Ascending aorta (tissue), 2 donors: ENCODE results near the gene POLR3A. TPM values are rescaled to one million over a fixed set of nuclear protein-coding genes. Genes with fewer than 3 reads are reported as not detected.

ENCODE experiments used
- DNase-seq, 2 donors: peaks; one replicate each; pipeline ENCODE4 v3.0.0-alpha.2; 2019; ENCODE audit warnings: low spot score in 2 of 2
- H3K27ac ChIP-seq, 2 donors: fragments of 200-600 bp; sonication (generic); one replicate each; pipeline ENCODE4 v1.5.1; 2016 to 2017; ENCODE audit warnings: mild to moderate bottlenecking in 1 of 2
- H3K27me3 ChIP-seq: fragments of 200-600 bp; sonication (generic); one replicate; pipeline ENCODE4 v1.5.1; 2017
- H3K36me3 ChIP-seq, 2 donors: fragments of 200-600 bp; sonication (generic); one replicate each; pipeline ENCODE4 v1.5.1; 2016
- H3K4me1 ChIP-seq, 2 donors: fragments of 200-600 bp; sonication (generic); one replicate each; pipeline ENCODE4 v1.5.1; 2016 to 2017; ENCODE audit warnings: mild to moderate bottlenecking in 1 of 2
- H3K4me3 ChIP-seq, 2 donors: fragments of 200-600 bp; sonication (generic); one replicate each; pipeline ENCODE4 v1.5.1; 2016 to 2017; ENCODE audit warnings: mild to moderate bottlenecking in 1 of 2
- H3K9me3 ChIP-seq, 2 donors: fragments of 200-600 bp; sonication (generic); one replicate each; pipeline ENCODE4 v1.5.1; 2016
- intact Hi-C: fragments of 100-400 bp; cut with DNase I; formaldehyde crosslinking; loops from one replicate; pipeline ENCODE4 v1.15.1; 2023
- total RNA-seq: library from RNA; depleted of rRNA; stranded (reverse); fragments of >200 nt; gene quantifications from one replicate; pipeline ENCODE4 v1.1.0, GENCODE V29; 2016
- TF ChIP-seq, protein P1 (sequence below), 3 experiments: fragments of 200-600 bp in 2 of 3; fragments of 450-650 bp in 1 of 3; sonication (generic) in 2 of 3; IDR thresholded peaks; one replicate each; pipeline ENCODE4 v1.5.1; 2016 to 2019; ENCODE audit warnings: antibody characterized with exemption in 3 of 3, mild to moderate bottlenecking in 1 of 3, moderate library complexity in 1 of 3

Gene POLR3A
- total RNA-seq, 1 donor from 2014 or later = 18.6 TPM

DNA sequence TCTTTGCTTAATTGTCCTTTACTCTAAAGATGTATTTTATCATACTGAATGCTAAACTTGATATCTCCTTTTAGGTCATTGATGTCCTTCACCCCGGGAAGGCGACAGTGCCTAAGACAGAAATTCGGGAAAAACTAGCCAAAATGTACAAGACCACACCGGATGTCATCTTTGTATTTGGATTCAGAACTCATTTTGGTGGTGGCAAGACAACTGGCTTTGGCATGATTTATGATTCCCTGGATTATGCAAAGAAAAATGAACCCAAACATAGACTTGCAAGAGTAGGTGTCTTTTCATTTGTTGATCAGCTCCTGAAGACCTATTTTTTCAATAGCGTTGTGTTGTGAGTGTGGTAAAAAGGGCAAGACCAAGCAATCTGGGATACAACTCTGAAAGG lies 6.1 kb upstream of the POLR3A start:
- H3K27me3 ChIP-seq = no peaks in the 10 kb centered on the region

GRCh38 chr10:78035025-78035424 lies 5.7 kb upstream of the POLR3A start:
- H3K9me3 ChIP-seq = no peaks in the 10 kb centered on the region
- peaks cover 37 to 48% of the 10 kb centered on the region in 2 donors for H3K36me3 ChIP-seq
- H3K27me3 ChIP-seq = no peaks in the 10 kb centered on the region
- H3K4me3 ChIP-seq = peak overlapping the region; percentile 84 to 90
- no peak for DNase-seq
- H3K27ac ChIP-seq = peak overlapping the region in 1 of 2 donors; percentile 75
- intact Hi-C loops = no loop called here
- TF ChIP-seq, protein P1, sequence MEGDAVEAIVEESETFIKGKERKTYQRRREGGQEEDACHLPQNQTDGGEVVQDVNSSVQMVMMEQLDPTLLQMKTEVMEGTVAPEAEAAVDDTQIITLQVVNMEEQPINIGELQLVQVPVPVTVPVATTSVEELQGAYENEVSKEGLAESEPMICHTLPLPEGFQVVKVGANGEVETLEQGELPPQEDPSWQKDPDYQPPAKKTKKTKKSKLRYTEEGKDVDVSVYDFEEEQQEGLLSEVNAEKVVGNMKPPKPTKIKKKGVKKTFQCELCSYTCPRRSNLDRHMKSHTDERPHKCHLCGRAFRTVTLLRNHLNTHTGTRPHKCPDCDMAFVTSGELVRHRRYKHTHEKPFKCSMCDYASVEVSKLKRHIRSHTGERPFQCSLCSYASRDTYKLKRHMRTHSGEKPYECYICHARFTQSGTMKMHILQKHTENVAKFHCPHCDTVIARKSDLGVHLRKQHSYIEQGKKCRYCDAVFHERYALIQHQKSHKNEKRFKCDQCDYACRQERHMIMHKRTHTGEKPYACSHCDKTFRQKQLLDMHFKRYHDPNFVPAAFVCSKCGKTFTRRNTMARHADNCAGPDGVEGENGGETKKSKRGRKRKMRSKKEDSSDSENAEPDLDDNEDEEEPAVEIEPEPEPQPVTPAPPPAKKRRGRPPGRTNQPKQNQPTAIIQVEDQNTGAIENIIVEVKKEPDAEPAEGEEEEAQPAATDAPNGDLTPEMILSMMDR (IDR thresholded peaks at IDR 0.05) = no peak
- H3K4me1 ChIP-seq = peaks cover 3 to 10% of the 10 kb centered on the region in 2 donors

More for the DNA sequence above, 6.1 kb upstream of the POLR3A start:
- H3K9me3 ChIP-seq = no peaks in the 10 kb centered on the region
- H3K27ac ChIP-seq = no peak overlapping the region
- DNase-seq = no peak
- H3K36me3 ChIP-seq = peaks cover 40 to 50% of the 10 kb centered on the region in 2 donors
- H3K4me1 ChIP-seq = peaks cover 3 to 10% of the 10 kb centered on the region in 2 donors
- peak overlapping the region; percentile 84 to 90 for H3K4me3 ChIP-seq
- TF ChIP-seq, protein P1 (IDR thresholded peaks at IDR 0.05) = no peak
- intact Hi-C loops = no loop called here

DNA sequence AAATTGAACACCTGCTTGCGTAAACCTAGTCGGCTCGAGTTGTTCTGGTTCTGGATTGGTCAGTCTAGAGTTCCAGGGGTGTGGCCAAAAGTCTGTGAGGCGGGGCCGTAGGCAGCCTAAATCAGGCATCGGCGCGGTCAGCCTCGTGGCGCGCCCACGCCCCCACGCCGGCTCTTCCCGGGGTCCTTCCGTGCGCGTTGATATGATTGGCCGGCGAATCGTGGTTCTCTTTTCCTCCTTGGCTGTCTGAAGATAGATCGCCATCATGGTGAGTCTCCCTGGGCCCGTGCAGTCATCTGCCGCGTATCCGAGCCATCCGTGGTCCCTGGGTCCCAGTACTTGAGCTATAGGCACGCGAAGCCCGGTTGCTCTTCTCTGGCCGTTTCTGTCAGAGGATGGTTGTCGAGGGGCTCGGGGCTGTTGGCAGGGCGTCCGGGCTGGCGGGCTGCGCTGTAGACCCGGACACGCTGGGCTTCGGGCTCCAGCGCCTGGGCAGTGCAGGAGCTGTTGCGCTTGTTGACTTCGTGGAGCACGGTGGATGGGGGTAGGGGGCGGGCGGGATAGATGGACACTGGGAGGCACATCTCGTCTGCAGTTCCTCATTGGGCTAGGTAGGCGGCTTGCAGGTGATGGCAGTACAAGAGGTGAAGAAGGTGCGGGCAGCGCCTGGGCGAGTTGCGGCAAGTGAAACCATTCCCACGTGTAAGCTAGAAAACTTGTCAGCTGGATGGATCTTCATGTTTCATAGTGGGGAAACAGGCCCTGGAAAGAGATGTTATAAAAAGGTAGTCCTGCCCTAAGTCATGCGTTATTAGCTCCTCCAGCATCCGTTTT lies 4.5 kb upstream of the POLR3A start, which contains the start of gene RPS24:
Gene RPS24, plus strand, starts transcription at position 227 of the 834 bp plus-strand sequence. Its CDS starts 39 bp downstream, at position 266.
- Histone ChIP-seq H3K4me3 (peak within 1 kb of the TSS; percentile 84 to 90), H3K27ac (peak within 1 kb of the TSS; percentile 68 to 75), H3K27me3 (no peaks in the 10 kb centered on the region), H3K4me1 (peaks cover 3 to 11% of the 10 kb centered on the region in 2 donors), H3K9me3 (no peaks in the 10 kb centered on the region), H3K36me3 (peaks cover 26 to 36% of the 10 kb centered on the region in 2 donors)
- TF ChIP-seq, protein P1 (IDR thresholded peaks at IDR 0.05) = no peak
- peak; percentile 84 to 98 for DNase-seq
- intact Hi-C loops = loop anchor here (5.0 kb wide), 1 partner anchor 938 kb away; no protein-coding TSS in a partner anchor

GRCh38 chr10:78033387-78033636 lies 4.0 kb upstream of the POLR3A start:
- TF ChIP-seq, protein P1 (IDR thresholded peaks at IDR 0.05) = no peak
- Histone ChIP-seq H3K9me3 (no peaks in the 10 kb centered on the region), H3K4me3 (peak overlapping the region; percentile 84 to 90), H3K4me1 (peaks cover 4 to 16% of the 10 kb centered on the region in 2 donors), H3K27ac (peak overlapping the region; percentile 31 to 46), H3K27me3 (no peaks in the 10 kb centered on the region), H3K36me3 (peaks cover 20 to 31% of the 10 kb centered on the region in 2 donors)
- intact Hi-C loops = loop anchor here (5.0 kb wide), 1 partner anchor 939 kb away; no protein-coding TSS in a partner anchor
- no peak for DNase-seq

DNA sequence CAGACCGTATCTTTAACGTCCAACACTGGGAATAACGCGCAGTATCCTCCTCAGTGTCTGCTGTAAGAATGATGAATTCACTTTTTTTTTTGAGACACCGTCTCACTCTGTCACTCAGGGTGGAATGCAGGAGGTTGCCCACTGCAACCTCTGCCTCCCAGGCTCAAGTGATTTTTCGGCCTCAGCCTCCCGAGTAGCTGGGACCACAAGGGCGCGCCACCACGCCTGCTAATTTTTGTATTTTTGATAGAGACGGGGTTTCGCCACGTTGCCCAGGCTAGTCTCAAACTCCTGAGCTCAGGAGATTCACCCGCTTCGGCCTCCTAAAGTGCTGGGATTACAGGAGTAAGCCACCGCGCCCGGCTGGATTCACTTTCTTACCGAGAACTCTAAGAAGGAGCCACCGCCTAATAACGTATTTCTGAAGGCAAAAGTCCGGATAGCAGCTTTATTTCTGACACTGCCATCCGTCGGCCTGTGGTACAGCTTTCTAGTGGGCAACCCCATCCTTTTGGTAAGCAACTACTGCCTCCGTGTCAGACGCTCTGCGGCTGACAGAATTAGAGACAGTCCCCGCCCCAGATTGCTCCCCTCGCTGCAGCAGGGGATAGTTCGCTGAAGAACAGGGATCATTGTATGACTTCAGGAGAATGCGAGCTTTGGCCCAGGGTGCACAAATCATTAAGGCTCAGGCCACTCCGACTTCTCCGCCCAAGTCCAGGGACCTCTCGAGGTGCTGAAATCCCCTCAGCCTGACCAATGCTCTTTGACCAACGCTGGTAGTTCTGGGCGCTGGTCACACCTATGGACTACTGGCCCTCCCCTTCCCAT lies 662 bp downstream of the POLR3A start:
- peak in 1 of 2 donors; percentile 68 for DNase-seq
- Histone ChIP-seq H3K4me1 (peaks cover 9 to 10% of the 10 kb centered on the region in 2 donors), H3K4me3 (peak overlapping the region; percentile 96), H3K27me3 (no peaks in the 10 kb centered on the region), H3K9me3 (no peaks in the 10 kb centered on the region), H3K36me3 (peaks cover 22 to 28% of the 10 kb centered on the region in 2 donors), H3K27ac (peak overlapping the region; percentile 73 to 82)
- TF ChIP-seq, protein P1 (IDR thresholded peaks at IDR 0.05) = no peak
- intact Hi-C loops = loop anchor here (1.0 to 5.0 kb wide), 3 partner anchors 38 to 182 kb away; partner anchors contain the start of gene DLG5
